Stimulated activated naive CD8-positive, alpha-beta T cell treated with anti-CD3 and anti-CD28 coated beads, Interleukin-15, Interleukin-2, amounts not matched to agents 100 U/mL and 50 U/mL, for 24 hours (primary cell): ENCODE data around the gene ATXN7.

Source experiments
- ATAC-seq: fragments of 150-1000 bp; cut with Tn5 transposase; one replicate; pipeline ENCODE4 v1.10.0; 2021
- DNase-seq: peaks from one replicate; pipeline ENCODE4 v3.0.0; 2021

Gene ATXN7

GRCh38 chr3:64021922-64022321, 158.3 kb downstream of the ATXN7 start:
- ATAC-seq (no peak), DNase-seq (no peak)

GRCh38 chr3:64022451-64023186, 159.0 kb downstream of the ATXN7 start:
- DNase-seq (peak; percentile 21), ATAC-seq (no peak)

- DNase-seq (peak; percentile 97), ATAC-seq (peak; percentile 96)
Observed at GRCh38 chr3:64023187-64023860, 159.7 kb downstream of the ATXN7 start, which contains the start of gene PSMD6. PSMD6 (minus strand) TSS chr3:64023494; CDS start chr3:64023419, 75 bp downstream.

GRCh38 chr3:64023861-64024223, 160.2 kb downstream of the ATXN7 start:
- ATAC-seq (no peak), DNase-seq (no peak)

GRCh38 chr3:64026346-64026745, 162.7 kb downstream of the ATXN7 start:
- DNase-seq (no peak), ATAC-seq (no peak)

GRCh38 chr3:64027658-64028057, 164.0 kb downstream of the ATXN7 start:
- DNase-seq = no peak

GRCh38 chr3:64028754-64029153, 165.1 kb downstream of the ATXN7 start:
- DNase-seq (no peak), ATAC-seq (no peak)

More at GRCh38 chr3:64027658-64028057, 164.0 kb downstream of the ATXN7 start:
- ATAC-seq = no peak

- ATAC-seq (no peak), DNase-seq (no peak)
Observed at GRCh38 chr3:64029287-64029686, 165.6 kb downstream of the ATXN7 start.

- peak; percentile 82 for DNase-seq
- ATAC-seq = peak; percentile 98
Observed at GRCh38 chr3:64030741-64031140, 167.1 kb downstream of the ATXN7 start.

GRCh38 chr3:64031540-64032508, 168.2 kb downstream of the ATXN7 start:
- DNase-seq = no peak
- no peak for ATAC-seq

- ATAC-seq (no peak), DNase-seq (no peak)
Observed at GRCh38 chr3:64033069-64033468, 169.4 kb downstream of the ATXN7 start.

GRCh38 chr3:64037084-64037483, 173.4 kb downstream of the ATXN7 start:
- no peak for ATAC-seq
- no peak for DNase-seq

GRCh38 chr3:64038253-64038767, 174.6 kb downstream of the ATXN7 start:
- DNase-seq (no peak), ATAC-seq (no peak)

- DNase-seq = no peak
- ATAC-seq = no peak
Observed at GRCh38 chr3:64039332-64039731, 175.7 kb downstream of the ATXN7 start.

- DNase-seq (no peak), ATAC-seq (peak; percentile 46)
Observed at GRCh38 chr3:64039981-64040733, 176.5 kb downstream of the ATXN7 start.

- ATAC-seq = no peak
- no peak for DNase-seq
Observed at GRCh38 chr3:64042952-64043351, 179.3 kb downstream of the ATXN7 start.

GRCh38 chr3:64046592-64046991, 182.9 kb downstream of the ATXN7 start:
- ATAC-seq = no peak
- DNase-seq = no peak

- ATAC-seq (no peak), DNase-seq (no peak)
Observed at GRCh38 chr3:64046996-64047594, 183.4 kb downstream of the ATXN7 start.

GRCh38 chr3:64047787-64048186, 184.1 kb downstream of the ATXN7 start:
- no peak for ATAC-seq
- DNase-seq = no peak

GRCh38 chr3:64048631-64049061, 185.0 kb downstream of the ATXN7 start:
- ATAC-seq = peak; percentile 66
- DNase-seq = no peak

- peak; percentile 75 for ATAC-seq
- DNase-seq = no peak
Observed at GRCh38 chr3:64049136-64049535, 185.5 kb downstream of the ATXN7 start.
